ENCODE results near the gene MYLK. TPM values are rescaled to one million over a fixed set of nuclear protein-coding genes. Genes with fewer than 3 reads are reported as not detected.
A peak's percentile ranks its signal among the peaks of the same experiment; 100 is the strongest.

Gene MYLK
- total RNA-seq (2013) = 1.8 TPM
- polyA plus RNA-seq (1 to 10 TPM in 1 of 3 donors, under 1 TPM in 2; 0.35 to 1.3 (median 0.51) TPM), polyA minus RNA-seq (0.69 and 0.88 TPM in 2 replicates), total RNA-seq (0.20 to 7.7 (median 1.1) reads per million in 11 experiments)

- WGBS (ENCODE audit: insufficient coverage) = 1% methylated on average over 51 of the region's 70 CpGs
- TF ChIP-seq, protein P1, sequence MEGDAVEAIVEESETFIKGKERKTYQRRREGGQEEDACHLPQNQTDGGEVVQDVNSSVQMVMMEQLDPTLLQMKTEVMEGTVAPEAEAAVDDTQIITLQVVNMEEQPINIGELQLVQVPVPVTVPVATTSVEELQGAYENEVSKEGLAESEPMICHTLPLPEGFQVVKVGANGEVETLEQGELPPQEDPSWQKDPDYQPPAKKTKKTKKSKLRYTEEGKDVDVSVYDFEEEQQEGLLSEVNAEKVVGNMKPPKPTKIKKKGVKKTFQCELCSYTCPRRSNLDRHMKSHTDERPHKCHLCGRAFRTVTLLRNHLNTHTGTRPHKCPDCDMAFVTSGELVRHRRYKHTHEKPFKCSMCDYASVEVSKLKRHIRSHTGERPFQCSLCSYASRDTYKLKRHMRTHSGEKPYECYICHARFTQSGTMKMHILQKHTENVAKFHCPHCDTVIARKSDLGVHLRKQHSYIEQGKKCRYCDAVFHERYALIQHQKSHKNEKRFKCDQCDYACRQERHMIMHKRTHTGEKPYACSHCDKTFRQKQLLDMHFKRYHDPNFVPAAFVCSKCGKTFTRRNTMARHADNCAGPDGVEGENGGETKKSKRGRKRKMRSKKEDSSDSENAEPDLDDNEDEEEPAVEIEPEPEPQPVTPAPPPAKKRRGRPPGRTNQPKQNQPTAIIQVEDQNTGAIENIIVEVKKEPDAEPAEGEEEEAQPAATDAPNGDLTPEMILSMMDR (IDR thresholded peaks at IDR 0.05) = no peak
- peaks cover 36 to 46% (median 46%) of the 10 kb centered on the region in 3 donors for H3K27me3 Mint-ChIP-seq (ENCODE audit: low read depth in 3 of 3)
Measured at GRCh38 chr3:123884203-123884831, at the start of gene MYLK. TSS of gene MYLK (minus strand) at chr3:123884332. CDS start at chr3:123793841, 90,491 bp downstream.

GRCh38 chr3:123930445-123930844 is 46.3 kb upstream of the MYLK start:
- Mint-ChIP-seq H3K9me3 (peaks cover 0 to 5% (median 0%) of the 10 kb centered on the region in 7 donors), H3K27me3 (ENCODE audit: low read depth in 3 of 3) (peaks cover 0 to 2% (median 0%) of the 10 kb centered on the region in 3 donors), H3K36me3 (peaks cover 39 to 58% of the 10 kb centered on the region in 2 donors), H3K4me3 (no peak overlapping the region), H3K4me1 (no peaks in the 10 kb centered on the region), H3K27ac (no peak overlapping the region)
- no peaks in the 10 kb centered on the region for H3K27me3 ChIP-seq (ENCODE audit: control insufficient read depth in 2 of 2, insufficient read depth in 2 of 2, low read length in 2 of 2)
- no peaks in the 10 kb centered on the region for H3K79me2 ChIP-seq (ENCODE audit: insufficient read depth, low read length)
- no peaks in the 10 kb centered on the region for H4K20me1 ChIP-seq (ENCODE audit: insufficient read depth, low read length)
- peaks cover 18 to 50% of the 10 kb centered on the region in 2 donors for H3K36me3 ChIP-seq (replicated peaks in 1 of 2; ENCODE audit: control insufficient read depth in 1 of 2, insufficient read depth in 2 of 2, low read length in 2 of 2)
- H3K9me3 ChIP-seq (replicated peaks in 1 of 2; ENCODE audit: control insufficient read depth in 1 of 2, insufficient read depth in 1 of 2, low read length in 2 of 2) = no peaks in the 10 kb centered on the region
- H3K4me3 ChIP-seq (replicated peaks in 1 of 3; ENCODE audit: low read depth in 2 of 3, low read length in 3 of 3) = no peak overlapping the region
- no peak for DNase-seq
- no peak overlapping the region for H3K4me2 ChIP-seq (replicated peaks; ENCODE audit: extremely low read depth, low read length, poor library complexity, severe bottlenecking)
- no peak overlapping the region for H3K9ac ChIP-seq (ENCODE audit: insufficient read depth, low read length, poor library complexity, severe bottlenecking)
- no peak overlapping the region for H3K27ac ChIP-seq (ENCODE audit: low read depth in 1 of 2, low read length in 2 of 2)
- TF ChIP-seq, protein P1 (IDR thresholded peaks at IDR 0.05) = no peak
- H2AFZ ChIP-seq (ENCODE audit: insufficient read depth, low read depth, low read length, poor library complexity, severe bottlenecking) = no peak overlapping the region
- H3K4me1 ChIP-seq (ENCODE audit: control insufficient read depth in 1 of 2, insufficient read depth in 2 of 2, low read length in 2 of 2) = no peaks in the 10 kb centered on the region
- intact Hi-C loops (cut with micrococcal nuclease) = no loop called here

More at GRCh38 chr3:123884203-123884831, at the start of gene MYLK:
- no peaks in the 10 kb centered on the region for H3K36me3 ChIP-seq (replicated peaks in 1 of 2; ENCODE audit: control insufficient read depth in 1 of 2, insufficient read depth in 2 of 2, low read length in 2 of 2)
- intact Hi-C loops (cut with micrococcal nuclease) = no loop called here
- H3K9me3 ChIP-seq (replicated peaks in 1 of 2; ENCODE audit: control insufficient read depth in 1 of 2, insufficient read depth in 1 of 2, low read length in 2 of 2) = peaks cover 1 to 5% of the 10 kb centered on the region in 2 donors
- peaks cover 18% of the 10 kb centered on the region for H3K4me1 Mint-ChIP-seq
- peak within 1 kb of the TSS; percentile 72 to 88 for H3K4me3 Mint-ChIP-seq
- H3K4me2 ChIP-seq (replicated peaks; ENCODE audit: extremely low read depth, low read length, poor library complexity, severe bottlenecking) = peak within 1 kb of the TSS; percentile 76
- peak within 1 kb of the TSS; percentile 61 for H2AFZ ChIP-seq (ENCODE audit: insufficient read depth, low read depth, low read length, poor library complexity, severe bottlenecking)
- H3K9me3 Mint-ChIP-seq = peaks cover 0 to 14% (median 7%) of the 10 kb centered on the region in 7 donors
- H3K27ac ChIP-seq (ENCODE audit: low read depth in 1 of 2, low read length in 2 of 2) = no peak within 1 kb of the TSS
- H3K27ac Mint-ChIP-seq = no peak within 1 kb of the TSS
- H3K79me2 ChIP-seq (ENCODE audit: insufficient read depth, low read length) = no peaks in the 10 kb centered on the region
- H3K27me3 ChIP-seq (ENCODE audit: control insufficient read depth in 2 of 2, insufficient read depth in 2 of 2, low read length in 2 of 2) = peaks cover 20 to 40% of the 10 kb centered on the region in 2 donors
- H3K36me3 Mint-ChIP-seq = no peaks in the 10 kb centered on the region
- H3K9ac ChIP-seq (ENCODE audit: insufficient read depth, low read length, poor library complexity, severe bottlenecking) = no peak within 1 kb of the TSS
- peak; percentile 38 to 43 (median 42) for DNase-seq
- peaks cover 11 to 18% of the 10 kb centered on the region in 2 donors for H3K4me1 ChIP-seq (ENCODE audit: control insufficient read depth in 1 of 2, insufficient read depth in 2 of 2, low read length in 2 of 2)
- peak within 1 kb of the TSS in 2 of 3 experiments; percentile 13 to 64 for H3K4me3 ChIP-seq (replicated peaks in 1 of 3; ENCODE audit: low read depth in 2 of 3, low read length in 3 of 3)
- no peaks in the 10 kb centered on the region for H4K20me1 ChIP-seq (ENCODE audit: insufficient read depth, low read length)

Data from CD14-positive monocyte (primary cell).